AG08396 (cell line): ENCODE measurements around the gene BTG2.

Experiments
- DNase-seq: peaks from one replicate; pipeline ENCODE4 v3.0.0; 2012; ENCODE audit warnings: low spot score, mixed read lengths

Gene BTG2

DNA sequence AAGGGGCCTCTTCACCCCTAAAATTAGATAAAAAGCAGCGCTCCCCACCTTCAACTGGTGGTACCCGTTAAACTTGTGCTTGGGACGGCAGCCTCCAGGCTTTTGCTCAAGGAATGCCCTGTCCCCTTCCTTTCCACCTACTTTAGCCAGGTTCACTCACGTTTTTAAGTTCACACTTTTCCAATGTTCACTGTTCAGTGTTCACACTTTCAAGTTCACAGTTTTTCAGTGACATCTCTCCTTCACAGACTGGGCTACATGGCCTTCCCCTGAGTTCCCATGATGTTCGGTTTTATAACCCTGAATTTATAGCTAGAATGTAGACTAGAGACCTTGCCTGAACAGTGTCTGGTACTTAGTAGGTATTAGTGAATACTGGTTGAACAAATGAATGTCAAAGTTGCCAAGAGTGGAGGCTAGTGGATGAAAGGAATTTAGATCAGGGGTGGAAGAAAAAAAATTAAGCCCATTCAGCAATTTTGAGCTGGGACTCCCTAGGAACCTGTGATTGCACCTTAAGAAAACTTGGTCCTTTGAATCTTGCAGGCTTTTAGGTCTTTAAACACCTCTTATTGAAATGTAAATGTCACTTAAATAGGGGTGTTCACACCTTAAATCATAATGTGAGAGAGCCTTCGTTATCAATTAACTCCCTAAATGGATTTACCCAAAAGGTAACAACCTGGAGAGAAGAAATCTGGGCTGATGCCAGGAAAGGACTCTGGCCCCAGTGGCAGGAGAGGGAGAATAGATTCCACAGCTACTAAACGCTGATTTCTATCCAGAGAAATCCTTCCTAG, 12.3 kb downstream of the BTG2 start:
- no peak for DNase-seq

DNA sequence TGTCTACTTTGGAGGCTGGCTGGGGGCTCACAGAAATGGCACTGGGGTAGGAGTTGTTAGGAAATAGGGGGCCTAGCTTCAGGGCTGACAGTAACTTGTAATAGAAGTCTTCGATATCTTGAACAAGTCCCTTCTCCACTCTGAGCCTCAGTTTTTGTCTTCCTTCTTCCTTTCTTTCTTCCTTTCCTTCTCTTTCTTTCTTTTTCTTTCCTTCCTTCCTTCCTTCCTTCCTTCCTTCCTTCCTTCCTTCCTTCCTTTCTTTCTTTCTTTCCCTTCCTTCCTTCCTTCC, 12.9 kb downstream of the BTG2 start:
- DNase-seq, result no peak

DNA sequence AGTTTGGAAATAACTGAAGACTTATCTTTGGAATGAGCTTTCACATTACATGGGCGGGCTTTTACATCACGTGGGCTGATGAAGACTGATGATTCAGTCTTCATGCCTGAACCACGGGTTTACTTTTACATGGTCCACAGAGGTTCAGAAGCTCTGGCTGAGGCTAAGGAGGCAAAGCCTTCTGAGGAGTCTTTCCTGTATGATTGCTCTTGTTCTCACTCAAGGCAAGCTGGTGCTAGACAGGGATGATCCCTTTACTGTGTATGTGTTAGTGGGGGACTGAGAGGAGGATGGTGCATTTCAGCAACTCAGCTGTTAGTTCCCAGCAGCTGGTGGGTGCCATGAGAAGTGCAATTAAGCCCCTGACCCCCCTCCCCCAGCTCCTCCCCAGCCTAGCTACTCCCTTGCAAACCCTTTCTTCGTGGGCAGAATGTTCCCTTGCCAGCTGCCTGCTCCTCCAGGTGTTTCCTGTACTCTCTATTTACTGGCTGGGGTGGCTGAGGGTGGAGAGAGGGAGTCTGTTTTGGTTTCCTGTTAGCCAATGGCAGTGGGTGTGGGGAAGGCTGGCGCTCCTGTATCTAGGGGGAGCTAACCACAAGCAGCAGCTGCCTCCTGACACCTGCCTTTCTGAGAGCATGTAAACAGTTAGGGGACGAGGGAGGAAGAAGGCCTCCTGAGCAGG, 15.4 kb downstream of the BTG2 start:
- DNase-seq, result no peak

DNA sequence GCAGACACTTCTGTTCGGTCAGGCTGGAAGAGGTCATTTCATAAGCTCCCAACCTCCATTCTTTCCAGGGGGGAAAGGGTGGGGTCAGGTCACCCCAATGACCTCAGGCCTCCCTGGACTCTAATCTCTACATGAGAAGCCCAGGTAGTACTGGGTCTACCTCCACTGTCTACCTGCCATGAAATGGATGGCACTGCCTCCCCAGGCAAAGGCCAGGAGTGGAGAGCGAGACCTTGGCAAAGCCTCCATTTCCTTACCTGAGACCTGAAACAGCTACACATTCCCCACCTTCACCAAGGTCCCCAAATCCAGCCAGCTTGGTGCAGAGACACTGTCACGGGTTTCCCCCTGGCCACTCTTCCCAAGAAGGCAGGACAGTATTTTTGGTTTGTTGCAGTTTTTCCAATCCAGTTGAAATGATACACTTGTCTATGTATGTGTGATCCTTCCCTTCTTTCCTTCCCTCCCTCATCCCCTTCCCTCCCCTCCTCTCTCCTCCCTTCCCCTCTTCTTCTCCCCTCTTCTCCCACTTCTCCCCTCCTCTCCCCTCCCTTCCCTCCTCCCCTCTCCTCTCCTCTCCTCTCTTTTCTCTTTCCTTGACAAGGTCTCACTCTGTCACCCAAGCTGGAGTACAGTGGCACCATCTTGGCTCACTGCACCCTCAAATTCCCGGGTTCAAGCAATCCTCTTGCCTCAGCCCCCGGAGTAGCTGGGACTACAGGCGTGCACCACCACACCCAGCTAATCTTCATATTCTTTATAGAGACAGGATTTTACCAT, 16.1 kb downstream of the BTG2 start:
- DNase-seq, result no peak

DNA sequence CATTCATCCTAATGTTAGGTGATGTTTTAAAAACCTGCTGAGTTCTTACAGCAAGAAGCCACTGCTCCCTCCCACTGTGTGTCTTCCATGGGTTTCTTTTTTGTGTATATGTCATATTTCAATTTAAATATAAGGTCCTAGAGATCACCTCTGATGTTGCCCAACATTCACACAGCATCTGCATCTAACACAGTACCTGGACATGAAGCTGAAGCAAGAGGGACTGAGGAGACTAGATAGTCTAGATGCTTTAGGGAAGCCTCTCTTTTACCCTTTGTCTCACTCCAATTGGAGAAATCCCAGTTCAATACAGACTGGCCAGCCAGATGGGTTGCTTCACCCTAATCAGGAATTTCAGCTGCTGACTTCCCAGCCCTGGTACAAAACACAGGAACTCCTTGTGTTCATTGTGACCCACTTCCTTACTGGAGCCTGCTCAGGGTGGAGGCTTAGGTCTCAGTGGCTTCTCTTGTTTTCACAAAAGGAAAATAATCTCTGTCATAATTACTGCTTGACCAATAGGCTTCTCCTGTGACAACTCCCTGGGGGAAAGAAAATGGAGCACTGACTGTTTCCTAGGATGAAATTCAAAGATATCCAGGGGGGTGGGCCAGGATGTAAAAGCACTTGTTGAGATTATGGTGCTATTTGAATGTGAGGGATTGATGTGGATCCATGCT, 17.3 kb downstream of the BTG2 start:
- DNase-seq, result no peak

DNA sequence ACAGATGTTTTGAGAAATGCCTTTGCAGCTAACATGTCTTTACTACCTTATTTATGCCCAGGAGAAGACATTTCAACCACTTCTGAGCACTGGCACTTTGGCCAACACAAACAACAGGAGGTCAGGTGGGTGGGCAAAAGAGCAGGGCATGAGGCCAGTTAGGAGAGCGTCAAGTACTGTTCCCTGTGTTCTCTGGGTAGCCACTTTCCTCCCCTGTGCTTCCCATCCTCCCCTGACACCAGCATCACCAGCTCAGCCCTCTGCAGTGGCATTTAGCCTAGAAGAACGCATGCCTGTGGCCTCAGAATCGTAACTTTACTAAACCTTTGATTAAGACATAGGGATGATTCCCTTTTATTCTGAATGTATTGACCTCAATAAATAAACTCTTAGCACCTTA, 18.3 kb downstream of the BTG2 start:
- no peak for DNase-seq

DNA sequence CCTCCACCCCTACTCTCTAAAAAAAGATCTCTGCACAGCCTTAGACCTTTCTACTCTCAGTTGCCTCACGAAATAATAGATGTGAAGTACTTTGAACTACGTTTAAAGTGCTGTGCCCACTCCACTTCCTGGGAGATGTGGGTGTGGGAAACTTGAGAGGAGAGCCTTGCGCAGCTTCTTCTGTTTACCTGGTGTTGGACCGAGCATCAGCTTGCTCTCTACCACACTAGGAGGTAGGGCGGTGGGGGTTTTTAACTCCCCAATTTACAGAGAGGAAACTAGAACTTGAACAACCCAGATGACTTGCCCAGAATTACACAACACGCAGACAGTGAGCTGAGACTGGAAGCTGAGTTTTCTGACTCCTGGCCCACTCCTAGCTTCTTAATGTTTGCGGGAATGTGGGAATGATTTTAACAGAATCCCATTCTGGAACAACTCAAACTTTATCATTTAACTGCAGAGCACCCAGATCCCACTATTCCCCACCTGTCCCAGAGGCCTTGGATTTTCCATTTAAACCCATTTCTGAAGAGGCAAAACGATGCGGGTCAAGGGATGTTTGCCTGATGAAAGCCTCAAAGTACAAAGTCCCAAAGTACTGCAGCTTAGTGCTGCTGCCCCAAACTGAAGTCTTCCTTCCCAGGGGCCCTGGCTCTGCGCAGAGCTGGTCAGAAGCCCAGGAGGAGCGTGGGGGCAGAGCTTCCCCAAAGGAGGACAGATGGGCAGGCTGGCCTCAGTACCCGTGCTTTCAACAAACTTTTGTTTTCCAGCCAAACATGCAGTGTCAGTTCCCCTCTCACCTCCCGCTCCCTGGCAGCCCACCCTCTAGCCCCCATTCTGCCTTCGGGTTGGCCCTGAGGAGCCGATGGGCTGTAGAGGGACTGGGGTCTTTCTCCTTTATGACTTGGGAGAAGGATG, 19.0 kb downstream of the BTG2 start:
- no peak for DNase-seq

DNA sequence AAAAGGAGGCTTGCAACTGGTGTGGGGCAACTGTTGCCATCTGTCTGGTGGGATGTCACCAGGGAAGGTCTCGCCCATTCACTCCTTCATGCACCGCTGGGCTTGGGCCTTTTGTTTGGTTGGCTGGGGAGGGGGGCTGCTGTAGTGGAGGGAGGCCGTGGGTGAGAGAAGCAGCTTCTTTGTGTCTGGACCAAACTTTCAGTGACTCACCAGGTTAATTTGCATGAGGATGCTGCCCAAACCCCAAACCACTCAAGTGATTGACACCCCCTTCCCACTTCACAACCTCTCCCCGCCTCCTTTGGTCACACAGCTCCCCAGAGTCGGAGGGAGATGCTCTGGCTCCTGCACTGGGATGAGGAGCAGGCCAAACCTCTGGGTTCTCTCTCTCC, 19.7 kb downstream of the BTG2 start:
- no peak for DNase-seq

DNA sequence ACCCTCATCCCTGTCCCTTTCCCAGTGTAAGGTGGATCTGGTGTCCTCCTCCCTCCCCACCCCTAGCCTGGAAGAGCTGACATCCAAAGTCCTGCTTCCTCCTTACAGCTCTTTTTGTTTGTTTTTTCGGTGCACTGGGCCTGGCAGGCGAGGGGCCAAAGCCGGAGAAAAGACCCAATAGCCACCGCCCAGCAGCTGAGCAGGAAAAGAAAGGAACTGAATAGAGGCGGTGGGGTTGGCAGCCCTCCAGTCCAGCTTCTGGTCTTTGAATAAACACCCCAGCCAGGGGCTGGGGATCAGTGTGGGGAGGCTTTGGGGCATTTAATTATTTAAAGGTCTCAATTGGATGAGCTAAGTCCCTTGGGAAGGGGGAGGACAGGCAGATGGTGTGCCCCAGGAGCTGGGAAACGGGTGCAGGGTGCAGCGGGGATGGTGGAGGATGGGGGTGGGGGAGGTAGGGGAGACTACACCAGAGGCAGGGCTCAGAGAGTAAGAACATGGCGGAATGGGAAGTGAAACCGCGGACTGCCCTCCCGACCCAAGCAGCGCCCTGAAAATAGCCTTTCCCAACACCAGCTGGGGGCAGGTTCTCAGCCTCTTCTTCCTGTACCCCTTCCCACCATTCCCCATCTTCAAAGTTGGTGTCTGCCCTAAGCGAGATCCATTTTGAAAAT, 20.2 kb downstream of the BTG2 start:
- DNase-seq, result no peak

DNA sequence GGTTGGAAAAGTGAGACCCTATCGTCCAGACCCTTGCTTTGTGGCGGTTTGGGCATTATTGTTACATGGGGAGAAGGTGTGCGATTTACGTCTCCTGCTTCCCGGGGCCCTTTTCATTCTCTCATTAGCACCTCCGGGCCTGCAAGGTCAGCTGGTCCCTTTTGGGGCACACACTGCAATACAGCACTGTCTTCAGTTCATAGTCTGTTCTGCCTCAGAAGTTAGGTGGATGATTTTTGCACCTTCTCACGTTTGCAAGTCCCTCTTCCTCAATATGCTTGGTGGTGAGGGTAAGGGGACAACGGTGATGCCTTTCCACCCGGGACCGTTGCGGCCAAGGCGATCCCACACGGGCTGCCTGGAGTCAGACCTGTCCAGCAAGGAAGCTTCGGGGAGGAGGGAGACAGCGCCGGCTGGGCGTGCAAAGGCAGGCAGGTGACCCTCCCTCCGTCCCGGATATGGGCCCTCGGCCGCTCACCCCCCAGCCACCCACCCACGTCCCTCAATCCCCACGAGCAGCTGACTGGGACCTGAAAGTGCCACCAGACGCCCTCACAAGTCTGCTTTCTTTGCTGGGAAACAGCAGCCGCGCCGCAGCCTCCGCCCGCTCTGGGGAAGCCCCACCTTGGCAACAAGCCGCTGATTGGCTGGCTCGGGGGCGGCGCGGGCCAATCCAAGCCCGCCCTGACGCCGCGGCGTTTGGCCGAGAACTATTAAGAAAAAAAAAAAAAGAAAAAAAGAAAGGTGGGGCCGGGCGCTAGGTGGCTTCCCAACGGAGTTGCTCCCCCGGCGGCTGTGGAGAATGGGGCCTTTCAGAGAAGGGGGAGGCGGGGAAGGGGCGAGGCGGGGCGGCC, 21.7 kb downstream of the BTG2 start:
- DNase-seq, result peak; percentile 97

DNA sequence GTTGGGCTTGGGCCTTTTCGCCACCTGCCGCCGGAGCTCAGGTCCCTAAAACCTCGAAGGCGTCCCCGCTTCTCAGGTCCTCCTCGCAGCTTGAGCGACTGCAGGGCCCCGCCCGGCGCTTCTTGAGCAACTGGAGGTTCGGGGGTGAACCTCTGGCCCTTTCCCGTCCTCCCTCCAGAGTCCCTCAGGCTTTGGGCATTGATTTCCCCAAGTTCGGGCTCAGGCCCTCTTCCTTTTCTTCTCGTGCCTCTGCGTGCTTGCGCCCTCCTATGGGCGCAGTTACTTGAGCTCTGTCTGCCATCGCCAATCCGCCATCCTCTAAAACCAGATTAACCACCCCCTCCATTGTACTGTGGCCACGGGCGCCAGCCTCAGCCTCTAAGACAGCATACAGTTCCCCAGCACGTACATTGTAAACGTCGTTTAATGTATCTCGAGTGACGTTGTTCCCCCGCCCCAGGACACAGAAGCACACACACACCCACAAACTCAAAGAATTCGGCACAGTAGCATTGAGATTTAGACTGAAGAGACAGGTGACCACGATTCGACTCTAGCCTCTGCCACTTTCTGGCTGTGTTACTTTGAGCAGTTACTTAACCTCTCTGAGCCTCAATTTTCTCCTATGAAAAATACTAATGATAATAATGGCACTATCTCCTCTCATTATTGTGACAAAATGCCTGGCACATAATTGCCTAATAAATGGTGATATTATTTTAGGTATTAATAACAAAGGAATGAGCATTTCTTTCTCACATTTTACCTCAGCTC, 22.6 kb downstream of the BTG2 start:
- DNase-seq, result peak; percentile 66

DNA sequence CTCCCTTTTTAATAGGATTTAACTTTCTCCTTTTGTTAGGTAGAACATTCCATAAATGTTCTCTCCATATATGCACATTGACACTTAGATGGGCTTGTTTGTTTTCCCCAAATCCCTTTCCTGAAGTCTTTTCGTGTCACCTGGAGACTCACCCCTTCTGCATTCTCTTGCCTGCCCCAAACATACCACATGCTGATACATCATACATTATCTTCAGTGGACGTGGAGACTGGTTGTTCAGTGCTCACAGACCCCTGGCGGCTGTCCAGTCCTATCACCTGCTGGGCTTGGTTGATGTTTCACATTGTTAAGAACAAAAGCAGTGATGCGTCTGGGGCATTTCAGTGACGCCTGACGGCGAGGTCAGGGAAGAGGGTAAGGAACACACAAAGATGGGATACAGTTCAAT, 23.4 kb downstream of the BTG2 start:
- no peak for DNase-seq

DNA sequence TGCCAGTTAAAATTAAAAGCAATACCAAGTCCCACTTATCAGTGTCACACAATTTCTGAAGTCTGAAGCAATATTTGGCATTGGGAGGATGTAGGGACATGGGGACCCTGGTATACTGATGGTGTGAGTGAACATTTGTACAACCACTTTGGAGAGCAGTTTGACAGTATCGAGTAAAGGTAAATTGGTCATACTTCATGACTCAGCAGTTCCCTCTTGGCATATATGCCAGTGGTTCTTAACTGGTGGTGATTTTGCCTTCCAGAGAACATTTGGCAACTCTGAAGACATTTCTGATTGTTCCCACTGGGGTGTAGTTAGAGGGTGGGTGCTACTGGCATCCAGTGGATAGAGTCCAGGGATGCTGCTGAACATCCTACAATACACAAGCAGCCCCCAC, 25.9 kb downstream of the BTG2 start:
- no peak for DNase-seq

DNA sequence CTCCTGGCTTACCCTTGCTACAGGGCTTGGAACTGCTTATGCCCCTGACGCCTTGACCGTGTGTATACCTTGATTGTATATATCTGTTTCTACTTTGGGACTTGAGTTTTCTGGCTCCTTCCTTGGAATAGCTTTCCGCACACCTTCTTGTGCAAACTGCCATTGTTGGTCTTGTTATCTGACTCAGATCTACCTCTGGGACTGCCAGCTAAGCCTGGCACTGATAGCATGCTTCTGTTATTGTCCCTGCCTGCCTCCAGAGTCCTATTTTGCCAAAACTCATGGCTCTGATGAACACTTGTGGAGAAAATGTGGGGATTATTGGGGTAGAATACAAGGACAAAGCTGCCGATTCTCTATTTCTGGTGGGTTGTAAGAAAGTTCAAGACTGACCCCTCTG, 30.2 kb downstream of the BTG2 start:
- no peak for DNase-seq

DNA sequence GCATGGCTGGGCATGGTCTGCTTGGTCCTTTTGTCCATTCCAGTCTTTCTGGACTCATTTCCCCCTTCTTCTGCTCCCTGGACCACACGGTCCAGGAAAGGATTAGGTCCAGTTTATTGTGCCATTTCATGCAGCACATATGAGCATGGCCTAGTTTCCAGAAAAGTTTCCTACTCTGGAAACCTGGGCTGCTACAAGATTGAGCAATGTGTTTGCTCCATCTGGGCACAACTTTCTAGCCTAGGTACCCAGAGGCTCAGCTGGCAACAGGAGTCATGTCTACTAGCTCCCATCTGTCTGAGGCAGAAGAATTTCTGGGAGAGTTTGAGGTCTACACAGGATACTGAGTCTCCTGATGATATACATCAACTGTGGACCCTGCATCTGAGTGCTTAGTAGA, 30.8 kb downstream of the BTG2 start:
- no peak for DNase-seq

DNA sequence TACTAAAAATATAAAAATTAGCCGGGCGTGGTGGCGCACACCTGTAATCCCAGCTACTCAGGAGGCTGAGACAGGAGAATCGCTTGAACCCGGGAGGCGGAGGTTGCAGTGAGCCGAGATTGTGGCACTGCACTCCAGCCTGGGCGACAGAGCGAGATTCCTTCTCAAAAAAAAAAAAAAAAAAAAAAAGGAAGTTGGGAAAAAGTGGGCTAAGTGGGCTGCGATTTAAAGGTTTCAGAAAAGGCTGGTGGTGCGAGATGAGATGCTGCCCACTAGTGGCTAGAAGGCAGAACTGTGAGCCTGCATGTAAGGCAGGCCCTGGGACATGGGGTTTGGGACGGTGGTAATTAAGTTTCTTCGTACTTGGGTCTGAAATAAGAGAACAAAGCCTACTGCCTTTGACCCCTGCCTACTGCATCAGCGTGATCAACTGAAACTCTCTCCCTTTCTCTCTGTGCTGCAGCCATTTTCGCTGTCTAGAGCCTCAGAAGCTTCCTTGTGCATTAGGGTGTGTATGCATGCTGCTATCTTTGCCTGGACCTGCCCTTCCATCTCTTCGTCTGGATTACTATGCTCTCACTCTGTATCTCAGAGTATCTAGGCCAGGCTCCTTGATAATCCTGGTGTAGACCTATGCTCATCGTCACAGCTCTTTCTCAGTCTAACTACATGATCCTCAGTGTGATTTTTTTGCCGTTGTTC, 33.2 kb downstream of the BTG2 start:
- peak; percentile 86 for DNase-seq

DNA sequence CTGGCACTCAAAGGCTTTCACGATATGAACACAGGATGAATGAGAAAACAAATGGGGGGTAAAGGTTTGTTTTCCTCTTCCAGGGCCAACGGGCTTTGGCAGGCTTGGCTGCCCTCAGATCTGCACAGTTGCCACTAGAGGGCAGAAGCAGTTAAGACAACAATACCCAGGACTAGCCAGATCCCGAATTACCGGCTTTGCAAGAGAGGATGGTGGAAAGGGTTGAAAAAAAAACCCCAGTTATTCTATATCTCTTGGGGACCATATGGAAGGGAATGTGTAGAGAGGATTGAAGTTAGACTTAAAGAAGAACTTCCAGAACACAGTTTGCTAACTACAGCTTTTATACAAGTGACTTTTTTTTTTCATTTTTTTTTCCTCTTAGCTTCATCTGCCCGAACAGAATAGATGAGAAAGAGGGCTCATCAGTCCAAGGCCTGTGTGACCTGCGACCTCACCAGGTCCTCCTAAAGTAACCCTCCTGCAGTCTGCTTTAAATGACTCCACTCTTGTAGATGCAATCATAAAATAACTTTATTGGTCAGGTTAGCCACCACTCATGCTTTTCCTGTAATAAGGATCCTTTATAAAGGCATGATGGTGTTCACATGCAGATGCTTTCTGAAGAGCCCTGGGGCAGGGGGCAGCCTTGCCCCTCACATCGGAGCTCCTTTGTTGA, 34.9 kb downstream of the BTG2 start:
- DNase-seq, result peak; percentile 89
